Mesothelial cell of epicardium (in vitro differentiated cells): ENCODE measurements around the gene GPC6. TPM values are rescaled to one million over a fixed set of nuclear protein-coding genes. Genes with fewer than 3 reads are reported as not detected.

ENCODE experiments used
- DNase-seq, 2 experiments: peaks; one replicate each; pipeline ENCODE4 v3.0.0; 2021; ENCODE audit warnings: low spot score in 2 of 2; ENCODE audit not compliant: unreplicated experiment in 2 of 2
- H3K27ac Mint-ChIP-seq: 2 replicates; pipeline ENCODE4 v1.8.0; 2021; ENCODE audit warnings: mixed read lengths
- H3K27me3 Mint-ChIP-seq: 2 replicates; pipeline ENCODE4 v1.8.0; 2021; ENCODE audit warnings: low read depth, mixed read lengths
- H3K36me3 Mint-ChIP-seq: 2 replicates; pipeline ENCODE4 v1.8.0; 2021; ENCODE audit warnings: mixed read lengths
- H3K4me1 Mint-ChIP-seq: 2 replicates; pipeline ENCODE4 v1.8.0; 2021; ENCODE audit warnings: mixed read lengths
- H3K4me3 Mint-ChIP-seq: 2 replicates; pipeline ENCODE4 v1.8.0; 2021; ENCODE audit warnings: mild to moderate bottlenecking, moderate library complexity, mixed read lengths
- H3K9me3 Mint-ChIP-seq: 2 replicates; pipeline ENCODE4 v1.8.0; 2021; ENCODE audit warnings: mixed read lengths
- CTCF ChIP-seq: fragments of 200-600 bp; sonication (generic); IDR thresholded peaks from one replicate; pipeline ENCODE4 v1.5.0; 2021; ENCODE audit warnings: antibody characterized with exemption; ENCODE audit not compliant: unreplicated experiment
- total RNA-seq: library from RNA; stranded (reverse); gene quantifications from 3 replicates; pipeline ENCODE4 v1.2.1, GENCODE V29; 2021

Gene GPC6
- total RNA-seq, 1 donor from 2014 or later = 112 TPM

GRCh38 chr13:93325303-93326233 is 99.0 kb downstream of the GPC6 start:
- TF ChIP-seq CTCF = no peak
- Mint-ChIP-seq H3K27me3 (no peaks in the 10 kb centered on the region), H3K9me3 (peaks cover 10% of the 10 kb centered on the region), H3K36me3 (peaks cover 10% of the 10 kb centered on the region), H3K4me1 (peaks cover 42% of the 10 kb centered on the region), H3K27ac (peak overlapping the region; percentile 44), H3K4me3 (no peak overlapping the region)
- no peak for DNase-seq

GRCh38 chr13:93326234-93326811 is 99.7 kb downstream of the GPC6 start:
- TF ChIP-seq CTCF = no peak
- Mint-ChIP-seq H3K27ac (peak overlapping the region; percentile 44), H3K36me3 (peaks cover 10% of the 10 kb centered on the region), H3K4me3 (no peak overlapping the region), H3K4me1 (peaks cover 41% of the 10 kb centered on the region), H3K9me3 (peaks cover 10% of the 10 kb centered on the region), H3K27me3 (no peaks in the 10 kb centered on the region)
- no peak for DNase-seq

GRCh38 chr13:93328943-93329342 is 102.3 kb downstream of the GPC6 start:
- Mint-ChIP-seq H3K9me3 (peaks cover 21% of the 10 kb centered on the region), H3K27ac (no peak overlapping the region), H3K27me3 (no peaks in the 10 kb centered on the region), H3K36me3 (peaks cover 16% of the 10 kb centered on the region), H3K4me1 (peaks cover 39% of the 10 kb centered on the region), H3K4me3 (no peak overlapping the region)
- DNase-seq = no peak
- TF ChIP-seq CTCF = no peak

- Mint-ChIP-seq H3K4me1 (peaks cover 31% of the 10 kb centered on the region), H3K36me3 (peaks cover 32% of the 10 kb centered on the region), H3K4me3 (no peak overlapping the region), H3K27me3 (no peaks in the 10 kb centered on the region), H3K9me3 (peaks cover 41% of the 10 kb centered on the region), H3K27ac (peak overlapping the region; percentile 30)
- DNase-seq = no peak
- TF ChIP-seq CTCF = no peak
Measured at GRCh38 chr13:93336728-93337127, 110.1 kb downstream of the GPC6 start.

- DNase-seq = no peak
- no peak for TF ChIP-seq CTCF
- H3K27me3 Mint-ChIP-seq = no peaks in the 10 kb centered on the region
- H3K4me3 Mint-ChIP-seq = no peak overlapping the region
- peak overlapping the region; percentile 44 for H3K27ac Mint-ChIP-seq
- peaks cover 36% of the 10 kb centered on the region for H3K9me3 Mint-ChIP-seq
- H3K36me3 Mint-ChIP-seq = peaks cover 30% of the 10 kb centered on the region
- peaks cover 31% of the 10 kb centered on the region for H3K4me1 Mint-ChIP-seq
Measured at GRCh38 chr13:93338030-93338429, 111.4 kb downstream of the GPC6 start.
